Measurements from ENCODE around the gene NBEAL1.
"Not testable (repeated sequence)": the region's sequence is repeated elsewhere in the genome, so short reads cannot be mapped to it uniquely, and the experiment has no call there.

NBEAL1 gene

DNA sequence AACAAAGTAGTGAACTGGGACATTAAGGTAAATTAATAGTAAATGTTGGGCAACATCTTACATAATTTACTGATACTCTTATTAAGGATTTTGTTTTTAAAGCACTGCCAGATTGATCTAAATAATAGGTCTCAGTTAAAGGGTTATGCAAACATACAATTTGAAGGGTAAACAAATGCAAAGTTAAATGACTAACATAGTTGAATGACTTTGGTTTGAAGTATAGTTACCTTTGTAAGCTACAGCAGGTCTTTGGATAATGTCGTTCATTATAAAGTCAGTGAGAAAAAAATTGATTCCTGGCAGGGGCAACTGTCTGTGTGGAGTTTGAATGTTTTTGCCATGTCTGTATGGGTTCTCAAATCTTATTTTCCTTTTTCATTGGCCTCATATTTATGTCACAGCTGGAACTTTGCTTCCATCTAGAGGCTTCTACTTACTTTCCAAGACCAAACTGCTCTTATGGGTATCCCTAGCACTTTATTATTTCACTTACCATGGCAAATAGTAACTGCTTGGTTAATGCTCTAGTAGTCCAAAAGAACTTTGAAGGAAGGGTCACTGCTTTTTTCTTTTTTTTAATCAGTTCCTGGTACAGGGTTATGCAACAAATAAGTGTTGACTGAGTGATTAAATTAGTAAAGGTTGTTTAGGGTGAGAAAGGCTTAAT, 107.8 kb downstream of the NBEAL1 start:
- Mint-ChIP-seq H3K36me3 (peaks cover 6% of the 10 kb centered on the region), H3K9me3 (no peaks in the 10 kb centered on the region), H3K4me1 (no peaks in the 10 kb centered on the region), H3K4me3 (no peak overlapping the region), H3K27ac (no peak overlapping the region)
- DNase-seq (ENCODE audit: low spot score in 2 of 2) (no peak), ATAC-seq (no peak)

DNA sequence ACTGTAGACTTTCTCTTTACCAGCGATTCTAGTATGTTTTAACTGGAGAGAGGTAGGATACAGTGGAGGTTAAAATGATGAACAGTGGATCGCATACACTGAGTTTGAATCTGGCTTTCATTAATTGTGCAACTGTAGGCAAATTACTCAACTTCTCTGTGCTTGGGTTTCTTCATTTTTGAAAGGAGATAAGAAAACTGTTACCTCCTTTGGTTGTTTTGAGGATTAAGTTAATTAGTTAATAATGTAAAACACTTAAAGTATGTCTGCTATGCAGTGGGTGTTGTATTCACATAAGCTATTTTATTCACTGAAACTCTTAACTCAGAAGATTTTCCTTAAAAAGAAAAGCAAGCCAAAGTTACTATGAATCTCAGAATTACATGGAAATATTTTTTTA, 112.3 kb downstream of the NBEAL1 start:
- Mint-ChIP-seq H3K4me1 (no peaks in the 10 kb centered on the region), H3K36me3 (peaks cover 23% of the 10 kb centered on the region), H3K9me3 (no peaks in the 10 kb centered on the region), H3K4me3 (no peak overlapping the region), H3K27ac (no peak overlapping the region)
- ATAC-seq (no peak), DNase-seq (ENCODE audit: low spot score in 2 of 2) (no peak)

DNA sequence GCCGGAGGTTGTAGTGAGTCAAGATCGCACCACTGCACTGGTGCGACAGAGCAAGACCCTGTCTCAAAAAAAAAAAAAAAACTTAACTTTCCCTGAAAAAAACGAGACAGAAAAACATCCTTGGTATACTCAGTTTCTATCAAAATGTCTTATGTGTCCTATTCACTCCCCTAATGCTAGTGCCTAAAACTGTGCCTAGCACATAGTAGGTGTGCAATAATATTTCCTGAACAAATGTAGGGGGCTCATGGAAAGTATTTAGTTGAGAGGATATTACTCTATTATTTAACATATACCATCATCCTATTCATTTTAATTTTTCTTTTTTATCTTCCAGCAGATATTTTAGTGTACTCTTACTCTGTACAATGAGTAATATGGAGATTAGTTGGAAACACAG, 120.4 kb downstream of the NBEAL1 start:
- DNase-seq (ENCODE audit: low spot score in 2 of 2) (no peak), ATAC-seq (no peak)
- Mint-ChIP-seq H3K4me1 (no peaks in the 10 kb centered on the region), H3K36me3 (peaks cover 8% of the 10 kb centered on the region), H3K9me3 (no peaks in the 10 kb centered on the region), H3K4me3 (no peak overlapping the region), H3K27ac (no peak overlapping the region)

DNA sequence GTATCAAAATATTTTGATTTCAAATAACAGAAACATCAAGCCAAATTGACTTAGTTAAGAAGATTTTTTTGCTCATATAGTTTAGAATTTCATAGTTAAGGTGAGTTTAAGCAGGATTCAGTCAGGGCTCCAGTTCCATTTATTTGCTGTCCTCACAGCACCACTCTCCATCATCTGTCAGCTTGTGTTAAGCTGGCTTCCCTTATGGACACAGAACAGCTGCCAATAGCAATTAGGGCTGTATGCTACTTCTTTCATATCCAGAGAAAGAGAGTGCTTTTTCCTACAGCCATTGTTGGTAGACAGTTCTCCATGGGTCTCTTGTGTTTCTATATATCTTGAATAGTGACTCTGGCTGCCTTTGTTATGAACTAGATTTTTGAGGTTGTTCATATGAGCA, 128.7 kb downstream of the NBEAL1 start:
- H3K4me1 Mint-ChIP-seq: no peaks in the 10 kb centered on the region
- H3K36me3 Mint-ChIP-seq: peaks cover 10% of the 10 kb centered on the region
- H3K4me3 Mint-ChIP-seq: no peak overlapping the region
- H3K27ac Mint-ChIP-seq: no peak overlapping the region
- no peaks in the 10 kb centered on the region for H3K9me3 Mint-ChIP-seq
- ATAC-seq: no peak
- no peak for DNase-seq (ENCODE audit: low spot score in 2 of 2)

DNA sequence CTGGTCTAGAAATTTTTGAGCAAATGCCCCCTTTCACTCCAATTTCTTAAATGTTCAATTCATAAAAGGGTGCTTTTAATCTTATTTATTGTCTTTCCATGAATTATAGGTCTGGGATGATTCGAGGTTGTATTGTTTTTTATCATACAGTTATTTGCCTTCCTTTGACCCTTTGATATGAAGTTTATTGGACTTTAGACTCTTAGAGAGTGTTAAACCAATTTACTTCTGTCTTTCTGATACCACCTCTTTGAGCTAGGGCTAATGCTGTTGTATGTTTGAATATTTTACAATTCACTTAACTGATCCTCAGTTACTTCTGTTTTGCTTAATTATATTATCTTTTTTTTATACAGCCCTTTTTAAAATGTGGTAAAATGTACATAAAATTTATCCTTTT, 134.5 kb downstream of the NBEAL1 start:
- H3K4me1 Mint-ChIP-seq: no peaks in the 10 kb centered on the region
- no peak overlapping the region for H3K27ac Mint-ChIP-seq
- peaks cover 10% of the 10 kb centered on the region for H3K36me3 Mint-ChIP-seq
- H3K9me3 Mint-ChIP-seq: no peaks in the 10 kb centered on the region
- ATAC-seq (no peak), DNase-seq (ENCODE audit: low spot score in 2 of 2) (no peak)
- H3K4me3 Mint-ChIP-seq: no peak overlapping the region

DNA sequence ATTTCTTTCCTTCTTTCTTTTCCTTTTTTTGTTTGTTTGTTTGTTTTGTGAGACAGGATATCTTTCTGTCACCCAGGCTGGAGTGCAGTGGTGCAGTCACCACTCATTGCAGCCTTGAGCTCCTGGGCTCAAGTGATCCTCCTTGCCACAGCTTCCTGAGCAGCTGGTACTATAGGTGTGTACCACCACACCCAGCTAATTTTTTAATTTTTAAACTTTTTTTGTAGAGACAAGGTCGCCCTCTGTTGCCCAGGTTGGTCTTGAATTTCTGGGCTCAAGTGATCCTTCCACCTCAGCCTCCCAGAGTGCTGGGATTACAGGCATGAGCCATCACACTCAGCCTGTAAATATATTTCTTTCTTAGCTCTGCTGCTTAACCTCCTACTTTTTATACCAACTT, 140.7 kb downstream of the NBEAL1 start:
- peaks cover 10% of the 10 kb centered on the region for H3K4me1 Mint-ChIP-seq
- peak overlapping the region; percentile 15 for H3K27ac Mint-ChIP-seq
- H3K9me3 Mint-ChIP-seq: no peaks in the 10 kb centered on the region
- ATAC-seq: no peak
- no peak overlapping the region for H3K4me3 Mint-ChIP-seq
- DNase-seq (ENCODE audit: low spot score in 2 of 2): no peak
- no peaks in the 10 kb centered on the region for H3K36me3 Mint-ChIP-seq

DNA sequence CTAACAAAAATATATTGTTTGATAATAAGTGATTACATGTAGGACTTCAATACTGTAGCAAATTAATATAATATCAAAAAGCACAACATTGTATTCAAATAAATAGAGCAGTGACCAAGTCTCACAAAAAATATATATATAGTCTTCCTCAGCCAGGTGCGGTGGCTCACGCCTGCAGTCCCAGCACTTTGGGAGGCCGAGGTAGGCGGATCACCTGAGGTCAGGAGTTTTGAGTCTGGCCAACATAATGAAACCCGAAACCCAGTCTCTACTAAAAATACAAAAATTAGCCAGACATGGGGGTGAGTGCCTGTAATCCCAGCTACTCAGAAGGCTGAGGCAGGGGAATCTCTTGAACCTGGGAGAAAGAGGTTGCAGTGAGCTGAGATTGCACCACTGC, 148.0 kb downstream of the NBEAL1 start:
- peaks cover 17% of the 10 kb centered on the region for H3K36me3 Mint-ChIP-seq
- ATAC-seq; H3K4me1 Mint-ChIP-seq; H3K27ac Mint-ChIP-seq; DNase-seq (ENCODE audit: low spot score in 2 of 2); H3K4me3 Mint-ChIP-seq; H3K9me3 Mint-ChIP-seq: not testable (repeated sequence)

DNA sequence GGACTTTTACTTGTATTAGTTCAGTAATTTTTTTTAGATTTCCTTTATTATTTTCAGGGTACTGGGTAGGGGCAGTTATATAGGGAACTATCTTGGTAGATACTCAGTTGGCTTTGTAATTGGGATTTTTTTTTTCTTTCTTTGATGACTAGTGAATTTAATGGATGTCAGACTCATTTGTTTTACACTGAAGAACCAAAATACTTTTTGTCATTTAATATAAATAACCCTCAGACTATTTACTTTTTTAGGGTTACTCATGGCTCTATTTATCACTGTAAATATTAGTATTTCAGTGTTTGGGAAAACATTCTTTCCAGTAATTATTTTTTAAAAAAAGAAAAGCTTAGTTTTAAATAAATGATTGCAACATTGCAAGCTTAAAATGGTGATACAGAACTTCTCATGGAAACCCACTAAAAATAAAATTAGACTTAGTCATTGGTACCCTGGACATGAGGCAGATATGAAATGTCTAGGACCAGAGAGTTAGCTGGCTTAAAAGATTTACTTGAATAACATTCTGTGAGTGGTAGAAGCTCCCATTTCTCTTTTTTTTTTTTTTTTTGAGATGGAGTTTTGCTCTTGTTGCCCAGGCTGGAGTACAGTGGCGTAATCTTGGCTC, 149.7 kb downstream of the NBEAL1 start:
- no peak overlapping the region for H3K27ac Mint-ChIP-seq
- ATAC-seq: no peak
- peaks cover 21% of the 10 kb centered on the region for H3K36me3 Mint-ChIP-seq
- H3K4me1 Mint-ChIP-seq: no peaks in the 10 kb centered on the region
- DNase-seq (ENCODE audit: low spot score in 2 of 2): no peak
- peaks cover 3% of the 10 kb centered on the region for H3K9me3 Mint-ChIP-seq
- H3K4me3 Mint-ChIP-seq: no peak overlapping the region

DNA sequence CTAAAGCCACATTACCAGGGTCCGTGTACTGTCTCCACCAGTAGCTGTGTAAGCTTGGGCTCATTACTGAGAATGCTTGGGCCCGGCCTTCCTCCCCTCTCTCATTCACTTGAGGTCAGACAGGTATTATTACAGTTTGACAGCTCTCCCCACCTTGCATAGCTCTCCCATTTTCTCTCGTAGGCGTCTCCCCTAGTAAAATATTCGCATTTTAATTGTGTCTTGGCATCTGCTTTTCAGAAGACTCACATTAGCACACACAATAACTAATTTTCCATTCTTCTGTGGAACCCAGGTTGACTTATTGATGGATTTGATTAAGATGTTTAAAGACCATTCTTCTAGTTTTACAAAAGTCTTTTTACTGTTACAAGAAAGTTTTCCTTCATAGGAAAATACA, 153.1 kb downstream of the NBEAL1 start:
- no peak for ATAC-seq
- Mint-ChIP-seq H3K36me3 (peaks cover 27% of the 10 kb centered on the region), H3K4me1 (no peaks in the 10 kb centered on the region), H3K9me3 (peaks cover 3% of the 10 kb centered on the region), H3K27ac (no peak overlapping the region), H3K4me3 (no peak overlapping the region)
- DNase-seq (ENCODE audit: low spot score in 2 of 2): no peak

DNA sequence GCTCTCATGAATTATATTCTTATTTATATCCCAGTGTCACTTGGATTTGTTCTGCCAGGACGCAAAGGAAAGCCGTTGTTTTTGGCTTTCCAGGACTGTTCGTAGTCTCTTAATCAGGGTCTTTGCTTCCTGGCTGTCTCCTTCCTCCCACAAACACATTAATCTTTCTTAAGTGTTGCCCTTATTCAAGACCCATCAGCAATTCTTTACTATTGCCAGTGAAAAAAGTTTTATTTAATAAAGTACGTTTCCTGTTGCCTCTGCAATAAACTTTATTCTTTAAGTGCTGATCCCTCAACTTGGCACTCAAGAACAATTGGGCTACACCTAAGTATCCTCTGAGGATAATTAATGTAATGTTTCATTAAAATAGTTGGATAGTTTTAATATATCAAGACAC, 155.8 kb downstream of the NBEAL1 start:
- no peaks in the 10 kb centered on the region for H3K9me3 Mint-ChIP-seq
- H3K4me3 Mint-ChIP-seq: no peak overlapping the region
- ATAC-seq: no peak
- H3K27ac Mint-ChIP-seq: no peak overlapping the region
- H3K4me1 Mint-ChIP-seq: no peaks in the 10 kb centered on the region
- DNase-seq (ENCODE audit: low spot score in 2 of 2): no peak
- peaks cover 27% of the 10 kb centered on the region for H3K36me3 Mint-ChIP-seq

DNA sequence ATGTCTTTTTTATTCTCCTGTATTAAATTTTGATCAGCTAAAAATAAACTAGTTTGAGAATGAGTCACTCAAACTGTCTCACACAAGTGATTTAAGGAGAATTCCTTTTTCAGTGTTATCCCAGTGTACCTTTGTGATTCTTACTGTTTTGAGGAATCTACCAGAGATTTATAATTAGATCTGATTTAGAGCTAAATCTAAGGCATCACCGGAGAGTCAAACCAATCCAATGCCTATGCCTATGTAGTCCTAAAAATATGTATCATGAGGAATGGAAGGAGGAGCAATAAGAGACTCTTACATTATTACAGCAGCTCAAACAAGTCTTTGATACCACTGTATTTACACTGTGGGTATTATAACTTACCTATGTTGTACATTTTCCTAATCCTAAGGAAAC, 160.7 kb downstream of the NBEAL1 start:
- H3K4me3 Mint-ChIP-seq: no peak overlapping the region
- DNase-seq (ENCODE audit: low spot score in 2 of 2) (no peak), ATAC-seq (no peak)
- peaks cover 11% of the 10 kb centered on the region for H3K36me3 Mint-ChIP-seq
- no peaks in the 10 kb centered on the region for H3K9me3 Mint-ChIP-seq
- H3K4me1 Mint-ChIP-seq: peaks cover 8% of the 10 kb centered on the region
- no peak overlapping the region for H3K27ac Mint-ChIP-seq

DNA sequence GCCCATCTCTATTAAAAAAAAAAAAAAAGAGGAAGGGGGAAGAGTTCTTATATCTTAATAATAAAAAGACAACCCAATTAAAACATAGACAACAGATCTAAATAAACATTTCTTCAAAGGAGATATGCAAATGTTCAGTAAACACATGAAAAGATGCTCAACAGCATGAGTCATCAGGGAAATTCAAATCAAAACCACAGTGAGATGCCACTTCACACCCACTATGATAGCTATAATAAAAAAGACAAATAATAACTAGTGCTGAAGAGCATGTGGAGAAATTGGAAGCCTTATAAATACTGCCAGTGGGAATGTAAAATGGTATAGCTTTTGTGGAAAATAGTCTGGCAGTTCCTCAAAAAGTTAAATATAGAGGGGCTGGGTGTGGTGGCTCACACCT, 162.7 kb downstream of the NBEAL1 start:
- no peak for DNase-seq (ENCODE audit: low spot score in 2 of 2)
- ATAC-seq: peak; percentile 49
- Mint-ChIP-seq H3K36me3 (peaks cover 14% of the 10 kb centered on the region), H3K4me1 (peaks cover 8% of the 10 kb centered on the region), H3K4me3 (no peak overlapping the region), H3K27ac (no peak overlapping the region), H3K9me3 (no peaks in the 10 kb centered on the region)

DNA sequence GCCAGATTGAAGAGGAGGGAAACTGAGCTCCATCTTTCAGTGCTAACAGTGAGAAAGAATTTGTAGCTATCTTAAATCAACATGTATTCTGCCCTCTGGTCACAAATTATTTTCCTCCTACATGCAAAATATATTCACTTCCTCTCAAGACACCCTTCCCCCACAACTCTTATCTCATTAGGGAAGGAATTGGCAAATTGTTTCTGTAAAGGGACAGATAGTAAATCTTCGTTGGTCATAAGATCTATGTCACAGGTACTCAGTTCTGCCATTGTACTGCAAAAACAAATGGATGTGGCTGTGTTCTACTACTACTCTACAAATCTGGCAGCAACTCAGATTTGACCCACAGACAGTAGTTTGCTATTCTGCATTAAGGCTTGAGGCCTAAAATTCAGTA, 171.2 kb downstream of the NBEAL1 start:
- no peaks in the 10 kb centered on the region for H3K9me3 Mint-ChIP-seq
- H3K4me1 Mint-ChIP-seq: no peaks in the 10 kb centered on the region
- H3K4me3 Mint-ChIP-seq: no peak overlapping the region

DNA sequence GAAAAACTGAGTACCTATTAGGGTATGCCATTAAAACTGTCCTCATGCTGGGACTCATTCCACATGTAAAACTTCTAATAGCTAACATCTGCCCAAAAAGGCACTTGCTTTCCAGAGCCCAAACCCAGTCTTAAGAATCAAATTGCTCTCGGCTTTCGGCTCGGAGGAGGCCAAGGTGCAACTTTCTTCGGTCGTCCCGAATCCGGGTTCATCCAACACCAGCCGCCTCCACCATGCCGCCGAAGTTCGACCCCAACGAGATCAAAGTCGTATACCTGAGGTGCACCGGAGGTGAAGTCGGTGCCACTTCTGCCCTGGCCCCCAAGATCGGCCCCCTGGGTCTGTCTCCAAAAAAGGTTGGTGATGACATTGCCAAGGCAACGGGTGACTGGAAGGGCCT, 175.9 kb downstream of the NBEAL1 start:
- H3K4me1 Mint-ChIP-seq; ATAC-seq; H3K27ac Mint-ChIP-seq; H3K4me3 Mint-ChIP-seq; H3K9me3 Mint-ChIP-seq; DNase-seq (ENCODE audit: low spot score in 2 of 2): not testable (repeated sequence)
- peaks cover 23% of the 10 kb centered on the region for H3K36me3 Mint-ChIP-seq

More for the DNA sequence above, 171.2 kb downstream of the NBEAL1 start:
- DNase-seq (ENCODE audit: low spot score in 2 of 2) (no peak), ATAC-seq (no peak)
- Mint-ChIP-seq H3K27ac (no peak overlapping the region), H3K36me3 (peaks cover 15% of the 10 kb centered on the region)

DNA sequence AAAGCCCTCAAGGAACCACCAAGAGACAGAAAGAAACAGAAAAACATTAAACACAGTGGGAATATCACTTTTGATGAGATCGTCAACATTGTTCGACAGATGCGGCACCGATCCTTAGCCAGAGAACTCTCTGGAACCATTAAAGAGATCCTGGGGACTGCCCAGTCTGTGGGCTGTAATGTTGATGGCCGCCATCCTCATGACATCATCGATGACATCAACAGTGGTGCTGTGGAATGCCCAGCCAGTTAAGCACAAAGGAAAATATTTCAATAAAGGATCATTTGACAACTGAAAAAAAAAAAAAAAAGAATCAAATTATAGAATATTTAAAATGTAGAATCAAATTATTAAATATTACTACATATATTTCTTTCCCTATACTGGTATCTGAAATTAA, 176.4 kb downstream of the NBEAL1 start:
- not testable (repeated sequence) for ATAC-seq; H3K27ac Mint-ChIP-seq; H3K4me1 Mint-ChIP-seq; DNase-seq (ENCODE audit: low spot score in 2 of 2); H3K4me3 Mint-ChIP-seq; H3K9me3 Mint-ChIP-seq
- H3K36me3 Mint-ChIP-seq: peaks cover 23% of the 10 kb centered on the region

DNA sequence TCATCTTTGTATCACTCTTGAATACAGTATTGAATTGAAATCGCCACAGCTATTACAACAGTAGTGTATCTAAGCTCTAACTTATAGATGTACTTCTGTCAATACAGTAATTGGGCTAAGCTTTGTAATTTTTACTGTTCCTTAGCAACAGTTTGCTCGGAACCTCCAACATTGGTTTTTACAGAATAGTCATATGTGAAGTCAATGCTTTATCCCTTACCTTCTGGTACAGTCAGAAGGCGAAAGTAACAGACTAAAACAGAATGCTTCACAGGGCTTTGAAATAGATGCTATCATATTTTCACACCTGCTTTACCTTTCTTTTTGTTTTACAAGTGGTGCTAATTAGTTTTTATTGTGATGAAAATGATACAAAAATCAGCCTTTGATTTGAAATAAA, 177.3 kb downstream of the NBEAL1 start:
- Mint-ChIP-seq H3K27ac (no peak overlapping the region), H3K9me3 (no peaks in the 10 kb centered on the region), H3K4me3 (no peak overlapping the region), H3K36me3 (peaks cover 23% of the 10 kb centered on the region), H3K4me1 (no peaks in the 10 kb centered on the region)
- DNase-seq (ENCODE audit: low spot score in 2 of 2) (no peak), ATAC-seq (peak; percentile 70)
